Superior temporal gyrus (tissue), 1 donor: ENCODE results near the gene BCDIN3D.
A peak's percentile ranks its signal among the peaks of the same experiment; 100 is the strongest.

Source experiments
- DNase-seq: peaks from one replicate; pipeline ENCODE4 v3.0.0-alpha.2; 2016; ENCODE audit errors: extremely low spot score

BCDIN3D gene

GRCh38 chr12:49823350-49823749, 19.6 kb downstream of the BCDIN3D start:
- DNase-seq, result no peak

GRCh38 chr12:49821373-49822287, 21.3 kb downstream of the BCDIN3D start:
- peak; percentile 16 for DNase-seq

GRCh38 chr12:49819786-49820185, 23.1 kb downstream of the BCDIN3D start:
- no peak for DNase-seq

GRCh38 chr12:49818241-49818895, 24.5 kb downstream of the BCDIN3D start:
- DNase-seq, result no peak

GRCh38 chr12:49813131-49813530, 29.8 kb downstream of the BCDIN3D start:
- DNase-seq, result no peak

- DNase-seq, result no peak
Observed at GRCh38 chr12:49811961-49812401, 30.9 kb downstream of the BCDIN3D start.

GRCh38 chr12:49811136-49811535, 31.8 kb downstream of the BCDIN3D start:
- DNase-seq, result no peak

GRCh38 chr12:49809906-49810389, 33.0 kb downstream of the BCDIN3D start:
- DNase-seq, result no peak

- peak; percentile 42 for DNase-seq
Observed at GRCh38 chr12:49809381-49809905, 33.5 kb downstream of the BCDIN3D start.

- peak; percentile 65 for DNase-seq
Observed at GRCh38 chr12:49808686-49809380, 34.1 kb downstream of the BCDIN3D start.

- no peak for DNase-seq
Observed at GRCh38 chr12:49807991-49808580, 34.8 kb downstream of the BCDIN3D start.

GRCh38 chr12:49806877-49807276, 36.0 kb downstream of the BCDIN3D start:
- no peak for DNase-seq

- no peak for DNase-seq
Observed at GRCh38 chr12:49806321-49806813, 36.5 kb downstream of the BCDIN3D start.

GRCh38 chr12:49805409-49805808, 37.5 kb downstream of the BCDIN3D start:
- DNase-seq, result no peak

GRCh38 chr12:49804821-49805220, 38.1 kb downstream of the BCDIN3D start:
- no peak for DNase-seq

- no peak for DNase-seq
Observed at GRCh38 chr12:49803693-49804450, 39.0 kb downstream of the BCDIN3D start.

- no peak for DNase-seq
Observed at GRCh38 chr12:49801141-49802063, 41.5 kb downstream of the BCDIN3D start.

GRCh38 chr12:49800421-49801140, 42.3 kb downstream of the BCDIN3D start:
- no peak for DNase-seq

- no peak for DNase-seq
Observed at GRCh38 chr12:49798934-49799333, 44.0 kb downstream of the BCDIN3D start.
